Vagina (tissue), 2 donors: ENCODE data around the gene PDE4D.

ENCODE experiments used
- POLR2AphosphoS5 ChIP-seq, 2 donors: sonication (generic); formaldehyde crosslinking; IDR thresholded peaks; one replicate each; pipeline ENCODE4 v1.9.0; 2017; ENCODE audit warnings: antibody characterized with exemption in 2 of 2, mild to moderate bottlenecking in 2 of 2, low read depth in 1 of 2; ENCODE audit not compliant: insufficient read depth in 1 of 2
- TF ChIP-seq, protein P1 (sequence below), 3 experiments: fragments of 450-650 bp in 2 of 3; fragments of 200-600 bp in 1 of 3; sonication (generic) in 1 of 3; IDR thresholded peaks; one replicate each; pipeline ENCODE4 v1.5.1; 2017 to 2019; ENCODE audit warnings: antibody characterized with exemption in 3 of 3, mild to moderate bottlenecking in 2 of 3, moderate library complexity in 2 of 3

DNA sequence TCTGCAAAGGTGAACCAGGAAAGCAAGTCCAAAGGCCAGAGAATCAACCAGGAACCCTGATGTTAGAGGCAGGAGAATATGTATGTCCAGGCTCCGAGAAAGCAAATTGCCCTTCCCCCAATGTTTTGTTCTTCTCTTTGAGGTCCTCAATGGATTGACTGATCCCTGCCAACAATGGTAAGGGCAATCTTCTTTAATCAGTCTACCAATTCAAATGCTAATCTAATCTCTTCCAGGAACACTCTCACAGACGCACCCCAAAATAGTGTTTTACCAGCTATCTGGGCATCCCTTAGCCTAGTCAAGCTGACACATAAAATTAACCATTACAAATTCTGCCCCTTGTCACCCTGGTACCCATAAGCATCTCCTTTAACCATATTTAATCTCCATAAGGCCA, 912.6 kb downstream of the PDE4D start:
- no peak for TF ChIP-seq POLR2AphosphoS5 (IDR thresholded peaks at IDR 0.05; ENCODE audit: insufficient read depth in 1 of 2, low read depth in 1 of 2)
- TF ChIP-seq, protein P1, sequence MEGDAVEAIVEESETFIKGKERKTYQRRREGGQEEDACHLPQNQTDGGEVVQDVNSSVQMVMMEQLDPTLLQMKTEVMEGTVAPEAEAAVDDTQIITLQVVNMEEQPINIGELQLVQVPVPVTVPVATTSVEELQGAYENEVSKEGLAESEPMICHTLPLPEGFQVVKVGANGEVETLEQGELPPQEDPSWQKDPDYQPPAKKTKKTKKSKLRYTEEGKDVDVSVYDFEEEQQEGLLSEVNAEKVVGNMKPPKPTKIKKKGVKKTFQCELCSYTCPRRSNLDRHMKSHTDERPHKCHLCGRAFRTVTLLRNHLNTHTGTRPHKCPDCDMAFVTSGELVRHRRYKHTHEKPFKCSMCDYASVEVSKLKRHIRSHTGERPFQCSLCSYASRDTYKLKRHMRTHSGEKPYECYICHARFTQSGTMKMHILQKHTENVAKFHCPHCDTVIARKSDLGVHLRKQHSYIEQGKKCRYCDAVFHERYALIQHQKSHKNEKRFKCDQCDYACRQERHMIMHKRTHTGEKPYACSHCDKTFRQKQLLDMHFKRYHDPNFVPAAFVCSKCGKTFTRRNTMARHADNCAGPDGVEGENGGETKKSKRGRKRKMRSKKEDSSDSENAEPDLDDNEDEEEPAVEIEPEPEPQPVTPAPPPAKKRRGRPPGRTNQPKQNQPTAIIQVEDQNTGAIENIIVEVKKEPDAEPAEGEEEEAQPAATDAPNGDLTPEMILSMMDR (IDR thresholded peaks at IDR 0.05): no peak
